ENCODE results near the gene MRAP.

MRAP gene

GRCh38 chr21:32356874-32357395 is 58.3 kb downstream of the MRAP start (continued):
- TF ChIP-seq GLIS1 (tag by site-specific recombination; IDR thresholded peaks at IDR 0.05): no peak
- no peak for TF ChIP-seq ZNF184 (tag by site-specific recombination; IDR thresholded peaks at IDR 0.05)
- no peak for TF ChIP-seq BCL11B (tag by site-specific recombination; IDR thresholded peaks at IDR 0.05; ENCODE audit: low read depth)
- TF ChIP-seq ZNF654 (tag by site-specific recombination; IDR thresholded peaks at IDR 0.05; ENCODE audit: low read depth): no peak
- TF ChIP-seq, protein P1, sequence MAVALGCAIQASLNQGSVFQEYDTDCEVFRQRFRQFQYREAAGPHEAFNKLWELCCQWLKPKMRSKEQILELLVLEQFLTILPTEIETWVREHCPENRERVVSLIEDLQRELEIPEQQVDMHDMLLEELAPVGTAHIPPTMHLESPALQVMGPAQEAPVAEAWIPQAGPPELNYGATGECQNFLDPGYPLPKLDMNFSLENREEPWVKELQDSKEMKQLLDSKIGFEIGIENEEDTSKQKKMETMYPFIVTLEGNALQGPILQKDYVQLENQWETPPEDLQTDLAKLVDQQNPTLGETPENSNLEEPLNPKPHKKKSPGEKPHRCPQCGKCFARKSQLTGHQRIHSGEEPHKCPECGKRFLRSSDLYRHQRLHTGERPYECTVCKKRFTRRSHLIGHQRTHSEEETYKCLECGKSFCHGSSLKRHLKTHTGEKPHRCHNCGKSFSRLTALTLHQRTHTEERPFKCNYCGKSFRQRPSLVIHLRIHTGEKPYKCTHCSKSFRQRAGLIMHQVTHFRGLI (tag by site-specific recombination; IDR thresholded peaks at IDR 0.05): no peak
- no peak for TF ChIP-seq ZNF600 (tag by site-specific recombination; IDR thresholded peaks at IDR 0.05)
- no peak for TF ChIP-seq ZNF596 (tag by site-specific recombination; IDR thresholded peaks at IDR 0.05)
- no peak for TF ChIP-seq ZNF302 (tag by site-specific recombination; IDR thresholded peaks at IDR 0.05; ENCODE audit: low read depth)

GRCh38 chr21:32359719-32360260 is 61.1 kb downstream of the MRAP start:
- Histone ChIP-seq H3K9me3 (ENCODE audit: control insufficient read depth, insufficient read depth, low read depth, low read length) (no peaks in the 10 kb centered on the region), H3K4me1 (ENCODE audit: control insufficient read depth, insufficient read depth, low read length) (no peaks in the 10 kb centered on the region), H3K4me3 (ENCODE audit: low read depth, low read length) (no peak overlapping the region), H3K27ac (ENCODE audit: extremely low read depth, low read depth, low read length) (no peak overlapping the region), H3K36me3 (ENCODE audit: control insufficient read depth in 2 of 2, insufficient read depth in 1 of 2, low read length in 2 of 2) (peaks cover 58 to 99% of the 10 kb centered on the region in 2 experiments)
- TF ChIP-seq ZNF140 (tag by site-specific recombination; IDR thresholded peaks at IDR 0.05): no peak
- TF ChIP-seq CTCF (tag by site-specific recombination; IDR thresholded peaks at IDR 0.05): peak; percentile 62
- ChIA-PET CTCF (interaction anchor here (0.7 to 1.2 kb wide), 5 partner anchors 8 to 1685 kb away, joined by 3 to 5 read pairs (median 3); no protein-coding TSS in a partner anchor), POLR2A (no interaction called here)

- no peaks in the 10 kb centered on the region for H3K9me3 ChIP-seq (ENCODE audit: control insufficient read depth, insufficient read depth, low read depth, low read length)
- H3K4me3 ChIP-seq (ENCODE audit: low read depth, low read length): no peak overlapping the region
- CTCF ChIA-PET: interaction anchor here (1.0 to 1.2 kb wide), 3 partner anchors 44 to 241 kb away, joined by 3 to 4 read pairs (median 3); no protein-coding TSS in a partner anchor
- H3K36me3 ChIP-seq (ENCODE audit: control insufficient read depth in 2 of 2, insufficient read depth in 1 of 2, low read length in 2 of 2): peaks cover 58 to 97% of the 10 kb centered on the region in 2 experiments
- POLR2A ChIA-PET: no interaction called here
- H3K4me1 ChIP-seq (ENCODE audit: control insufficient read depth, insufficient read depth, low read length): no peaks in the 10 kb centered on the region
- TF ChIP-seq, protein P2, sequence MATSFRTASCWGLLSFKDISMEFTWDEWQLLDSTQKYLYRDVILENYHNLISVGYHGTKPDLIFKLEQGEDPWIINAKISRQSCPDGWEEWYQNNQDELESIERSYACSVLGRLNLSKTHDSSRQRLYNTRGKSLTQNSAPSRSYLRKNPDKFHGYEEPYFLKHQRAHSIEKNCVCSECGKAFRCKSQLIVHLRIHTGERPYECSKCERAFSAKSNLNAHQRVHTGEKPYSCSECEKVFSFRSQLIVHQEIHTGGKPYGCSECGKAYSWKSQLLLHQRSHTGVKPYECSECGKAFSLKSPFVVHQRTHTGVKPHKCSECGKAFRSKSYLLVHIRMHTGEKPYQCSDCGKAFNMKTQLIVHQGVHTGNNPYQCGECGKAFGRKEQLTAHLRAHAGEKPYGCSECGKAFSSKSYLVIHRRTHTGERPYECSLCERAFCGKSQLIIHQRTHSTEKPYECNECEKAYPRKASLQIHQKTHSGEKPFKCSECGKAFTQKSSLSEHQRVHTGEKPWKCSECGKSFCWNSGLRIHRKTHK (tag by site-specific recombination; IDR thresholded peaks at IDR 0.05): no peak
- TF ChIP-seq ZBTB26 (tag by site-specific recombination; optimal IDR thresholded peaks at IDR 0.05) (no peak), HOXC10 (CRISPR knock-in tag; IDR thresholded peaks at IDR 0.05) (no peak), ZSCAN4 (tag by site-specific recombination; IDR thresholded peaks at IDR 0.05) (no peak), ZNF580 (tag by site-specific recombination; IDR thresholded peaks at IDR 0.05) (no peak)
- no peak overlapping the region for H3K27ac ChIP-seq (ENCODE audit: extremely low read depth, low read depth, low read length)
Observed at GRCh38 chr21:32360401-32360975, 61.8 kb downstream of the MRAP start.

Data from HEK293 (cell line).